IMR-90 (cell line): ENCODE data around the gene ZMYND11. TPM values are rescaled to one million over a fixed set of nuclear protein-coding genes. Genes with fewer than 3 reads are reported as not detected.
A peak's percentile ranks its signal among the peaks of the same experiment; 100 is the strongest.

Experiments
- ATAC-seq: fragments of 200-7000 bp; cut with Tn5 transposase; 2 replicates; pipeline ENCODE4 v1.9.1; 2020; ENCODE audit warnings: low read depth, mild to moderate bottlenecking, moderate library complexity
- BruUV-seq: library from RNA; stranded (reverse); fragments of 400-500 nt; replicated peaks from 2 replicates; lab custom pipeline; 2021; lab: Mats Ljungman, UMichigan
- CTCF ChIA-PET: fragments of 300-600 bp; formaldehyde crosslinking; extraction: SDS; loops from one replicate; lab custom pipeline; 2021; ENCODE audit warnings: antibody characterized with exemption; lab: Yijun Ruan, JAX
- POLR2A ChIA-PET: fragments of 300-600 bp; sonication (Branson Sonifier 250); formaldehyde crosslinking; loops from one replicate; lab custom pipeline; 2022; ENCODE audit warnings: antibody characterized with exemption; ENCODE audit not compliant: unreplicated experiment; lab: Charles Lee
- DNase-seq: peaks from one replicate; pipeline ENCODE4 v3.0.0; 2013
- H2AFZ ChIP-seq: replicated peaks from 2 replicates; pipeline ENCODE3; 2013; ENCODE audit warnings: low read length, mild to moderate bottlenecking; ENCODE audit not compliant: poor library complexity
- H2AK5ac ChIP-seq: 2 replicates; pipeline ENCODE4 v1.6.1; 2013; ENCODE audit warnings: low read depth, low read length, inconsistent platforms
- H2AK9ac ChIP-seq: replicated peaks from 2 replicates; pipeline ENCODE3; 2013; ENCODE audit warnings: mild to moderate bottlenecking, low read depth, low read length, moderate library complexity; ENCODE audit not compliant: poor library complexity
- H2BK120ac ChIP-seq: 2 replicates; pipeline ENCODE4 v1.6.1; 2013; ENCODE audit warnings: low read depth, low read length, inconsistent platforms
- H2BK15ac ChIP-seq: 3 replicates; pipeline ENCODE4 v1.6.1; 2013; ENCODE audit warnings: low read depth, low read length, inconsistent platforms
- H2BK20ac ChIP-seq: 2 replicates; pipeline ENCODE4 v1.6.1; 2013; ENCODE audit warnings: low read depth, mild to moderate bottlenecking, inconsistent platforms, low read length, moderate library complexity
- H2BK5ac ChIP-seq: 2 replicates; pipeline ENCODE4 v1.6.1; 2013; ENCODE audit warnings: mild to moderate bottlenecking, low read depth, low read length, inconsistent platforms; ENCODE audit not compliant: poor library complexity, severe bottlenecking
- H3K14ac ChIP-seq: replicated peaks from 2 replicates; pipeline ENCODE4 v1.6.1; 2013; ENCODE audit warnings: low read depth, low read length, inconsistent platforms
- H3K18ac ChIP-seq: 2 replicates; pipeline ENCODE4 v1.6.1; 2013; ENCODE audit warnings: low read depth, low read length, control low read depth
- H3K23ac ChIP-seq: 2 replicates; pipeline ENCODE4 v1.6.1; 2013; ENCODE audit warnings: low read depth, low read length, inconsistent platforms
- H3K27ac ChIP-seq: 2 replicates; pipeline ENCODE4 v1.5.1; 2013; ENCODE audit warnings: mild to moderate bottlenecking, control low read depth, low read length; ENCODE audit not compliant: insufficient read depth
- H3K27me3 ChIP-seq: 2 replicates; pipeline ENCODE4 v1.6.1; 2013; ENCODE audit warnings: low read length; ENCODE audit not compliant: control insufficient read depth, insufficient read depth
- H3K36me3 ChIP-seq: 2 replicates; pipeline ENCODE4 v1.6.1; 2013; ENCODE audit warnings: low read length, mixed read lengths; ENCODE audit not compliant: control insufficient read depth, insufficient read depth
- H3K4ac ChIP-seq: 2 replicates; pipeline ENCODE4 v1.6.1; 2013; ENCODE audit warnings: low read depth, low read length, inconsistent platforms
- H3K4me1 ChIP-seq: 2 replicates; pipeline ENCODE4 v1.6.1; 2013; ENCODE audit warnings: low read length, mixed read lengths; ENCODE audit not compliant: control insufficient read depth, insufficient read depth
- H3K4me2 ChIP-seq: 2 replicates; pipeline ENCODE4 v1.6.1; 2013; ENCODE audit warnings: low read depth, mild to moderate bottlenecking, control low read depth, low read length, moderate library complexity
- H3K4me3 ChIP-seq: 2 replicates; pipeline ENCODE4 v1.5.1; 2013; ENCODE audit warnings: low read depth, mild to moderate bottlenecking, control low read depth, low read length, moderate library complexity; ENCODE audit not compliant: insufficient read depth
- H3K56ac ChIP-seq: 2 replicates; pipeline ENCODE4 v1.6.1; 2013; ENCODE audit warnings: low read length, inconsistent platforms; ENCODE audit not compliant: insufficient read depth; ENCODE audit errors: extremely low read depth
- H3K79me1 ChIP-seq, 2 experiments: 2 replicates each; pipeline ENCODE4 v1.6.1; 2013; ENCODE audit warnings: low read length in 2 of 2, inconsistent platforms in 1 of 2, low read depth in 1 of 2
- H3K9ac ChIP-seq: 2 replicates; pipeline ENCODE4 v1.6.1; 2013; ENCODE audit warnings: low read depth, low read length, control low read depth
- H3K9me1 ChIP-seq: 2 replicates; pipeline ENCODE4 v1.6.1; 2013; ENCODE audit warnings: low read length, inconsistent platforms; ENCODE audit not compliant: insufficient read depth
- H3K9me3 ChIP-seq: 2 replicates; pipeline ENCODE4 v1.6.1; 2013; ENCODE audit warnings: low read length; ENCODE audit not compliant: control insufficient read depth, insufficient read depth
- H4K20me1 ChIP-seq: 2 replicates; pipeline ENCODE4 v1.6.1; 2013; ENCODE audit warnings: low read length, inconsistent platforms; ENCODE audit not compliant: insufficient read depth
- H4K5ac ChIP-seq: 2 replicates; pipeline ENCODE4 v1.6.1; 2013; ENCODE audit warnings: mild to moderate bottlenecking, low read depth, low read length, control low read depth
- H4K8ac ChIP-seq, 2 experiments: 2 replicates each; pipeline ENCODE4 v1.6.1; 2013; ENCODE audit warnings: low read depth in 2 of 2, low read length in 2 of 2, control low read depth in 1 of 2, inconsistent platforms in 1 of 2
- H4K91ac ChIP-seq: 2 replicates; pipeline ENCODE4 v1.6.1; 2013; ENCODE audit warnings: low read depth, low read length, inconsistent platforms; ENCODE audit not compliant: insufficient read depth
- CEBPB ChIP-seq: IDR thresholded peaks from 2 replicates; pipeline ENCODE4 v1.6.1; 2012; ENCODE audit warnings: low read depth, low read length, improper control_type of control experiment
- ELK1 ChIP-seq: fragments of 150-350 bp; IDR thresholded peaks from 2 replicates; pipeline ENCODE4 v1.6.1; 2016; ENCODE audit warnings: low read depth, mild to moderate bottlenecking, low read length, moderate library complexity, borderline replicate concordance
- MAFK ChIP-seq: IDR thresholded peaks from 2 replicates; pipeline ENCODE4 v1.6.1; 2012; ENCODE audit warnings: low read depth, low read length, improper control_type of control experiment
- RFX5 ChIP-seq: IDR thresholded peaks from 2 replicates; pipeline ENCODE4 v1.8.0; 2012; ENCODE audit warnings: low read depth, mild to moderate bottlenecking, low read length, moderate library complexity
- WGBS, 2 experiments: methylation state at CpG; one replicate each; pipeline versions ENCODE4 v1.1.5 to v1.1.7; 2013; ENCODE audit warnings: missing lambda C conversion rate in 2 of 2; ENCODE audit not compliant: insufficient read length in 1 of 2; ENCODE audit errors: extremely low coverage in 2 of 2; 5-methylcytosine and 5-hydroxymethylcytosine counted together
- dilution Hi-C: fragments of 300-500 bp; cut with HindIII; formaldehyde crosslinking; loops from one replicate; pipeline ENCODE4 v1.14.3; 2018; ENCODE audit warnings: low sequenced_read_pairs; ENCODE audit not compliant: unreplicated experiment
- in situ Hi-C: fragments of 300-500 bp; cut with MboI; formaldehyde crosslinking; loops from 3 replicates; pipeline ENCODE4 v1.14.3; 2019; ENCODE audit warnings: low sequenced_read_pairs, inconsistent platforms, mixed read lengths
- intact Hi-C: fragments of 100-400 bp; cut with micrococcal nuclease; formaldehyde crosslinking; loops from 2 replicates; pipeline ENCODE4 v1.10.0; 2022
- polyA plus RNA-seq, 3 experiments: library from polyadenylated mRNA; depleted of rRNA; stranded (reverse); fragments of >200 nt; gene quantifications; 2 replicates each; pipeline ENCODE4 v1.2.3, GENCODE V29; 2012; ENCODE audit warnings: low replicate concordance in 1 of 3
- total RNA-seq: library from RNA; depleted of rRNA; stranded (reverse); fragments of >200 nt; gene quantifications from 2 replicates; pipeline ENCODE4 v1.2.3, GENCODE V29; 2012

ZMYND11 gene
- total and polyA plus RNA-seq, 2 of the 4 experiments (the other 2 are of a cell fraction): 39.5 to 72.2 TPM

- Histone ChIP-seq H2BK120ac (no peak overlapping the region), H2BK15ac (no peak overlapping the region), H4K20me1 (peaks cover 11% of the 10 kb centered on the region), H3K9me1 (peaks cover 12% of the 10 kb centered on the region), H3K79me1 (peaks cover 22 to 58% of the 10 kb centered on the region in 2 experiments), H3K56ac (no peak overlapping the region), H3K9ac (no peak overlapping the region), H3K4me1 (peaks cover 6% of the 10 kb centered on the region), H3K4me3 (no peak overlapping the region), H3K4me2 (no peak overlapping the region), H4K91ac (no peak overlapping the region), H2AK9ac (no peak overlapping the region), H3K36me3 (no peaks in the 10 kb centered on the region), H3K14ac (no peak overlapping the region), H3K27me3 (no peaks in the 10 kb centered on the region), H4K8ac (no peak overlapping the region), H3K27ac (no peak overlapping the region), H2AFZ (no peak overlapping the region), H3K23ac (0 out of 2 replicates have a peak overlapping the region, but pooled peaks have one; percentile 46), H3K9me3 (no peaks in the 10 kb centered on the region), H3K18ac (no peak overlapping the region), H3K4ac (no peak overlapping the region), H2BK20ac (no peak overlapping the region), H2BK5ac (no peak overlapping the region), H4K5ac (no peak overlapping the region), H2AK5ac (no peak overlapping the region)
- no peak for TF ChIP-seq RFX5
- no peak for TF ChIP-seq ELK1
- TF ChIP-seq CEBPB: no peak
- no peak for TF ChIP-seq MAFK
- no peak for ATAC-seq
- BruUV-seq: no TSS peak
- POLR2A ChIA-PET: no interaction called here
- intact Hi-C loops: no loop called here
- in situ Hi-C loops: no loop called here
- dilution Hi-C loops: no loop called here
- WGBS, 2 experiments: no CpG with 5 or more reads among the region's 8 CpGs
- no peak for DNase-seq
- CTCF ChIA-PET: no interaction called here
Measured at GRCh38 chr10:190216-190615, 55.0 kb downstream of the ZMYND11 start.
